Aorta (tissue), 5 donors: ENCODE results near the gene AQP12B. TPM values are rescaled to one million over a fixed set of nuclear protein-coding genes. Genes with fewer than 3 reads are reported as not detected.

Experiments used
- ATAC-seq: fragments of 200-7000 bp; cut with Tn5 transposase; one replicate; pipeline ENCODE4 v1.9.1; 2022; ENCODE audit warnings: moderate library complexity; ENCODE audit not compliant: low FRiP score
- DNase-seq, 2 donors: peaks; one replicate each; pipeline ENCODE4 v3.0.0-alpha.2; 2020
- H3K27ac ChIP-seq, 2 donors: one replicate each; pipeline ENCODE4 v1.5.1; 2013; ENCODE audit warnings: low read length in 2 of 2, mild to moderate bottlenecking in 2 of 2, moderate library complexity in 2 of 2, control low read depth in 1 of 2, inconsistent platforms in 1 of 2, low read depth in 1 of 2
- H3K27me3 ChIP-seq, 2 donors: one replicate each; pipeline ENCODE4 v1.6.1; 2013; ENCODE audit warnings: control low read depth in 1 of 2, low read length in 1 of 2, mild to moderate bottlenecking in 1 of 2, moderate library complexity in 1 of 2; ENCODE audit not compliant: insufficient read depth in 2 of 2, control insufficient read depth in 1 of 2
- H3K36me3 ChIP-seq, 2 donors: one replicate each; pipeline ENCODE4 v1.6.1; 2013; ENCODE audit warnings: control low read depth in 1 of 2, low read length in 1 of 2, mild to moderate bottlenecking in 1 of 2; ENCODE audit not compliant: insufficient read depth in 2 of 2, control insufficient read depth in 1 of 2
- H3K4me1 ChIP-seq, 2 donors: one replicate each; pipeline ENCODE4 v1.6.1; 2013; ENCODE audit warnings: low read length in 2 of 2, control low read depth in 1 of 2, mild to moderate bottlenecking in 1 of 2, moderate library complexity in 1 of 2; ENCODE audit not compliant: insufficient read depth in 2 of 2, control insufficient read depth in 1 of 2
- H3K4me3 ChIP-seq, 2 donors: one replicate each; pipeline ENCODE4 v1.5.1; 2013; ENCODE audit warnings: low read length in 2 of 2, control low read depth in 1 of 2, mild to moderate bottlenecking in 1 of 2
- H3K9me3 ChIP-seq: one replicate; pipeline ENCODE4 v1.6.1; 2013; ENCODE audit warnings: mild to moderate bottlenecking, low read length; ENCODE audit not compliant: control insufficient read depth
- WGBS, 2 donors: extraction: QIAGEN DNeasy Blood & Tissue Kit; methylation state at CpG; one replicate each; pipeline ENCODE4 v1.1.7; 2013; 5-methylcytosine and 5-hydroxymethylcytosine counted together
- intact Hi-C, 2 donors: fragments of 100-400 bp; cut with DNase I; formaldehyde crosslinking; loops; one replicate each; pipeline versions ENCODE4 v1.14.2 to v1.15.0; 2022
- polyA plus RNA-seq, 2 donors: library from polyadenylated mRNA; stranded (reverse); fragments of 200-250 nt; gene quantifications; one replicate each; pipeline ENCODE4 v1.2.3, GENCODE V29; 2013
- total RNA-seq, 2 donors: library from RNA; stranded (reverse); fragmentation: NEBNext Ultra II Directional; extraction: Animal tissue kit (Norgen Biotek cat#: 25700); gene quantifications; one replicate each; pipeline ENCODE4 v1.2.1, GENCODE V29; 2021
- donor health status: healthy with polysubstance abuse.
- donor health status: Bipolar disorder and iron deficiency.
- donor health status: DM: no; HTN: no; CAD: no.
- donor health status: DM: no; HTN: no; CAD: no.
- donor health status: DM: yes; HTN: yes; CAD: no.

The AQP12B gene
- total and polyA plus RNA-seq, 4 donors = 0.38 TPM; not detected in 3

DNA sequence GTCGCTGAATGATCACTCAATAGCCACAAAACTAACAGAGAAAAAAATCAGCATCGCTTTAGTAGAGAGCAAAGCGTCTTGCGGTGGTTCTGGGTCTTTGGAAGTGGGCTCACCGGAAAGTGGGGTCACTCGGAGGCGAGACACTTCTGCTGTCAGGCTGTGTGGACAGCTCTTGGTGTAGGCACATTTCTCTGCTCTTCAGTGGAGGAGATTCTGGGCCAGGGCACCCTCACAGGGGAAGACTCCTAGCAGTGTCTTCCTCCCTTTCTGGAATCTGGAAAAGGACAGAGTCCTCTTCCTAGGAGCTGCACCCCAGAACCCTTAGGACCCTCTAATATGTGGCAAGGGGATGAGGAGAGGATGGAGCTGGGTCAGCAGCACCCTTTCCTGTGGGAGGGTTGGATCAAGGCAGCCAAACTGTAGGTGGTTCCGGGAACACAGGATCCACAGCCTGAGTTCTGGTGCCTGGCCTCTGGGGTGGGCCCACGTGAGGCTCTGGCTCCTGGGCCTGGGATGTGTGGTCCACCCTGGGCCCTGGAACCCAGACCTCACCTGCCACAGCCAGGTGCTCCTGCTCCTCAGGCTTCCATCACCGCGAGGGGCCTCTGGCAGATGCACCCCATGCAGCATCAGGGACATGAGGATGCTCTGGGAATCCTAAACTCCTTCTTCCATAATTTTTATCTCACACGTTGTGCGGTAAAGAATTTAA lies 32.3 kb downstream of the AQP12B start:
- Histone ChIP-seq H3K27ac (no peak overlapping the region), H3K4me3 (no peak overlapping the region), H3K36me3 (no peaks in the 10 kb centered on the region), H3K27me3 (no peaks in the 10 kb centered on the region), H3K9me3 (no peaks in the 10 kb centered on the region), H3K4me1 (no peaks in the 10 kb centered on the region)
- intact Hi-C loops = no loop called here
- WGBS, 2 donors = 86 to 90% methylated on average over 13 of the region's 13 CpGs
- DNase-seq (peak in 1 of 2 donors; percentile 30), ATAC-seq (no peak)

DNA sequence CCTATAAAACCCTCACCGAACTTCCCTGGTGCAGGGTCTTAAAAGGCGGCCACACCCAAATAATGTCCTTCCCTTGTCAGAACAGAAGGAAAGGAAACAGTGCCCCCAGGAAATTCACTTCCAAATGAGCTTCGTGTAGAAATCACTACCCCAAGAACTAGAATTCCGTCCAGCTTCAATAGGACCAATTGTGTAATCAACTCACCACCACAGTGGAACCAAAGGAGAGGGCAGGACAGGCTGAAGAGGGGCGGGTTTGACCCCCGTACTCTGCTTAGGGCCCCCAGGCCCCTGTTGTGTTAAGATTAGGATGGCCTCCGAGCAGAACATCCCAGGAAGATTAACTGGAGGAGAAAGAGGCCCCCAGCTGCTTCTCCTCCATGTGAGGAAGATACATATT lies 33.4 kb downstream of the AQP12B start:
- ATAC-seq (no peak), DNase-seq (no peak)
- H3K27me3 ChIP-seq = no peaks in the 10 kb centered on the region
- WGBS, 2 donors = 48 to 71% methylated on average over 7 of the region's 7 CpGs
- H3K27ac ChIP-seq = no peak overlapping the region
- H3K4me1 ChIP-seq = no peaks in the 10 kb centered on the region
- no peaks in the 10 kb centered on the region for H3K9me3 ChIP-seq
- H3K4me3 ChIP-seq = no peak overlapping the region
- intact Hi-C loops = no loop called here
- H3K36me3 ChIP-seq = no peaks in the 10 kb centered on the region

DNA sequence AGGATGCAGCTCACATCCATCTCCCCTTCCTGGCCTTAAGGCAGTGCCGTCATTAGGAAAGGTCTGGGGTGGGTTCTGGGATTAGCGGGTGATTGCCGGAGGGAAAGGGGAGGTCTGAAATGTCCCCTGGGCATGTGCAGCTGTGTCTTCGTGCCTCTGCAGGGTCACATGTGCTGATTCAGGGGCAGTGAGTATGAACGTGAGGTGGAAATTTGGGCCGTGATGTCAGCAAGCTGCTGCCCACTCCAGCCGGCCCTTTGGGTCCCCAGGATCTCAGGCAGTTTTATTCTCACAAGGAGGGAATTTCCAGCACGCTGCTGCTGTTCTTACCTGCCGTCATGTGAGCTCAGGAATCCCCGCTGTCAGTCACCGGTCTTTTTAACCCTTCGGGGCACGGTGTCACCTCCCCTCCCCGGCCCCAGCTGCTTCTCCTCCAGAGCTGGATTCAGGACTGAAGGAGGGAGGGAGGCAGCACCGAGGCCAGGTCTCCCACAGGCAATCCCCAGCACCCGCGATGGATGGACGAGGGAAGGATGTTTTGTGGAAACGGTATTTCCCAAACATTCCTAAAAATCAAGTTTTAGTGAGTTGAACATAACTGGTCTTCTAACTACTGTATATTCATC lies 33.9 kb downstream of the AQP12B start:
- Histone ChIP-seq H3K27ac (no peak overlapping the region), H3K9me3 (no peaks in the 10 kb centered on the region), H3K36me3 (no peaks in the 10 kb centered on the region), H3K4me1 (no peaks in the 10 kb centered on the region), H3K27me3 (no peaks in the 10 kb centered on the region), H3K4me3 (no peak overlapping the region)
- DNase-seq (peak in 1 of 2 donors; percentile 71), ATAC-seq (no peak)
- intact Hi-C loops = no loop called here
- 27 to 29% methylated on average over 19 of the region's 19 CpGs for WGBS, 2 donors

GRCh38 chr2:240648155-240648649 lies 34.5 kb downstream of the AQP12B start:
- H3K27ac ChIP-seq = no peak overlapping the region
- DNase-seq (no peak), ATAC-seq (no peak)
- WGBS, 2 donors = 82 to 86% methylated on average over 6 of the region's 6 CpGs
- H3K4me3 ChIP-seq = no peak overlapping the region
- no peaks in the 10 kb centered on the region for H3K27me3 ChIP-seq
- no peaks in the 10 kb centered on the region for H3K4me1 ChIP-seq
- intact Hi-C loops = no loop called here
- H3K36me3 ChIP-seq = no peaks in the 10 kb centered on the region
- H3K9me3 ChIP-seq = no peaks in the 10 kb centered on the region

GRCh38 chr2:240647503-240648154 lies 35.1 kb downstream of the AQP12B start:
- Histone ChIP-seq H3K27me3 (no peaks in the 10 kb centered on the region), H3K4me1 (no peaks in the 10 kb centered on the region), H3K9me3 (no peaks in the 10 kb centered on the region), H3K4me3 (no peak overlapping the region), H3K27ac (no peak overlapping the region), H3K36me3 (no peaks in the 10 kb centered on the region)
- DNase-seq (peak in 1 of 2 donors; percentile 39), ATAC-seq (no peak)
- WGBS, 2 donors = 67% methylated on average over 22 of the region's 22 CpGs
- intact Hi-C loops = no loop called here

DNA sequence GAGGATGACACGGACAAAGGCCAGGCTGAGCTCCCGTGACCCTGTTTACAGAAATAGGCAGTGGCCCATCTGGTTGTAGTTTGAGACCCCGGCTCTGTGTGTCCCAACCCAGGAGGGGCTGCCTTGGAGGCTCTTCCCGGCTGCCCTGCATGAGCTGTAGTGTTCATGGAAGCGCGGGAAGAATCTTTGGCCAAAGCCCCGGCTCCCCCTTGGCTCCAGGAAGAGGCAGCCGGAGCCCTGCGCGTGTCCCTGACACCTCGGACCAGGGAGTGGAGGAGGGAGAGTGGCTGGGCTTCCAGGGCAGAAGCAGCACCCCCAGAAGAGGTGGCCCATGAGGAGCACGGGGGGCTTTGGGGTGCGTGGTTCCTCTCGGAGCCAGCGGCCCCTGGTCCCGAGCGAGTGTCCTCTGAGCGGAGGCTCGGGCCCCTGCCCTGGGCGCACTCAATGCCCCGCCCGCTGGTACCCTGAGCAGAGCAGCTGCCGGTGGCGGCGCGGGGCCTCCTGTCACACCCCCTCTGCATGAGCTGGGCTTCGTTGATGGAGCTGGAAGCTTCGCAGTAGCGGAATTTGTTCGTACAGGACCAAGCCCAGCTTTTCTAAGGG lies 35.7 kb downstream of the AQP12B start:
- WGBS, 2 donors = 61 to 65% methylated on average over 30 of the region's 30 CpGs
- no peaks in the 10 kb centered on the region for H3K36me3 ChIP-seq
- ATAC-seq = no peak
- H3K27ac ChIP-seq = no peak overlapping the region
- no peaks in the 10 kb centered on the region for H3K27me3 ChIP-seq
- no peaks in the 10 kb centered on the region for H3K4me1 ChIP-seq
- peak in 1 of 2 donors; percentile 55 for DNase-seq
- no peak overlapping the region for H3K4me3 ChIP-seq
- H3K9me3 ChIP-seq = no peaks in the 10 kb centered on the region
- intact Hi-C loops = no loop called here

DNA sequence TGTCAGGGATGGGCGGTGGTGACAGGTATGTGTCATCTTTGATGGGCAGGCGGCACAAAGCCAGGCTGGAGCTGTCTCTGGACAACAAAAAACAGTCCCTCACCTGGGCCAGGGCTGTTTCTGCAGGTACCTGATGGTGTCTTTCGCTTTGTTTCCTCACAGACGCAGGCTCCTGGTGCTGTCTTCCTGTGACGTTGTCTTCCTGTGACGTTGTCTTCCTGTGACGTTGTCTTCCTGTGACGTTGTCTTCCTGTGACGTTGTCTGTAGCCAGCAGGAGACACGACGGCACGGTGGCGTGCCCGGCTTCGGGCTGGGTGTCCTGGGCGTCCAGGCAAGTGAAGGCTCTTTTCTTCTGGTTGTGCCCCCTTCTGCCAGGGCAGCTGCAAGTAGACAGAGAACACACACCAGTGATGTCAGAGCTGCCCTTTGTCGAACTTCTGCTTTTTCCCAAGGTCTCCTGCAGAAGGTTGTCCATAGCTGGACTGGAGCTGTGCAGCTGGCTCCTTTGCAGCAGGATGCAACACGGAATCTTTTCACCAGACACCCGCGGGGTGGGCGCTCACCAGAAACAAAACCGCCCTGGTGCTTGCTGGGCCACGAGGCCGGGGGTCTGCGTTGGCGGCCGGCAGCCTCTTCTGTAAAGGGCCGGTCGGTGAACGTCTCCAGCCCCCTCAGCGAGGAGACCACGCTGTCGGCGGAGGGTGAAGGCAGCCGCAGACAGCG lies 36.3 kb downstream of the AQP12B start:
- WGBS, 2 donors = 79 to 81% methylated on average over 36 of the region's 36 CpGs
- no peaks in the 10 kb centered on the region for H3K36me3 ChIP-seq
- H3K27ac ChIP-seq = no peak overlapping the region
- intact Hi-C loops = no loop called here
- peak; percentile 39 to 69 for DNase-seq
- no peak for ATAC-seq
- no peaks in the 10 kb centered on the region for H3K9me3 ChIP-seq
- no peaks in the 10 kb centered on the region for H3K27me3 ChIP-seq
- no peaks in the 10 kb centered on the region for H3K4me1 ChIP-seq
- no peak overlapping the region for H3K4me3 ChIP-seq

GRCh38 chr2:240645801-240646175 lies 36.9 kb downstream of the AQP12B start:
- H3K27ac ChIP-seq = no peak overlapping the region
- ATAC-seq (no peak), DNase-seq (no peak)
- H3K4me1 ChIP-seq = no peaks in the 10 kb centered on the region
- no peaks in the 10 kb centered on the region for H3K36me3 ChIP-seq
- no peaks in the 10 kb centered on the region for H3K27me3 ChIP-seq
- H3K9me3 ChIP-seq = no peaks in the 10 kb centered on the region
- intact Hi-C loops = no loop called here
- H3K4me3 ChIP-seq = no peak overlapping the region
- WGBS, 2 donors = 84 to 87% methylated on average over 10 of the region's 10 CpGs
